ENCODE data around the gene PRRG2.

GRCh38 chr19:49593233-49594113, 12.4 kb downstream of the PRRG2 start:
- TF ChIP-seq POLR2A (IDR thresholded peaks at IDR 0.05; ENCODE audit: low read depth, low read length) = no peak
- TF ChIP-seq POLR2AphosphoS5 (IDR thresholded peaks at IDR 0.05; ENCODE audit: low read depth, low read length) = no peak
- TF ChIP-seq TAF1 (IDR thresholded peaks at IDR 0.05; ENCODE audit: low read depth, low read length) = no peak

Measured in GM12891 (cell line).